GM18907 (cell line): ENCODE measurements around the gene OR51B4.
"Not testable (repeated sequence)": the region's sequence is repeated elsewhere in the genome, so short reads cannot be mapped to it uniquely, and the experiment has no call there.

ENCODE experiments used
- ATAC-seq: cut with Tn5 transposase; IDR thresholded peaks from one replicate; pipeline ENCODE4 v1.9.1; 2021; ENCODE audit warnings: mild to moderate bottlenecking, moderate library complexity; ENCODE audit not compliant: unreplicated experiment

The OR51B4 gene, protein sequence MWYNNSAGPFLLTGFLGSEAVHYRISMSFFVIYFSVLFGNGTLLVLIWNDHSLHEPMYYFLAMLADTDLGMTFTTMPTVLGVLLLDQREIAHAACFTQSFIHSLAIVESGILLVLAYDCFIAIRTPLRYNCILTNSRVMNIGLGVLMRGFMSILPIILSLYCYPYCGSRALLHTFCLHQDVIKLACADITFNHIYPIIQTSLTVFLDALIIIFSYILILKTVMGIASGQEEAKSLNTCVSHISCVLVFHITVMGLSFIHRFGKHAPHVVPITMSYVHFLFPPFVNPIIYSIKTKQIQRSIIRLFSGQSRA

DNA sequence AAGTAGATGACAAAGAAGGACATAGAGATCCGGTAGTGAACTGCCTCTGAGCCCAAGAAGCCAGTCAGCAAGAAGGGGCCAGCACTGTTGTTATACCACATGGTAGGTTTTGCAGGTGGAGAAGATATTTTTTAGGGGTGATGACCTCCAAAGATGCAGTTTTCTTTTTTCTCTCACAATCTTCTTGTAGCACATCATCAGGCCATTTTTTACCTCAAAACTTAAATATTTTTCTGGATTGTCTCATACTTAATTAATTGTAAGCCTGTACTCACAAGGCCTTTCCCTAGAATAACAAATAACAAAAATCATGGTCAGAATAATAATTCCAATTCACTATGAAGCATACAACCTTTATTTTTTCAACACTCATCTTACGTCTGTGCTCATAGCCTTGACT, at the start of gene OR51B4:
Gene OR51B4 (minus strand): TSS at position 101 of the 400 bp plus-strand sequence. CDS start 0 bp downstream, at position 101.
- no peak for ATAC-seq

DNA sequence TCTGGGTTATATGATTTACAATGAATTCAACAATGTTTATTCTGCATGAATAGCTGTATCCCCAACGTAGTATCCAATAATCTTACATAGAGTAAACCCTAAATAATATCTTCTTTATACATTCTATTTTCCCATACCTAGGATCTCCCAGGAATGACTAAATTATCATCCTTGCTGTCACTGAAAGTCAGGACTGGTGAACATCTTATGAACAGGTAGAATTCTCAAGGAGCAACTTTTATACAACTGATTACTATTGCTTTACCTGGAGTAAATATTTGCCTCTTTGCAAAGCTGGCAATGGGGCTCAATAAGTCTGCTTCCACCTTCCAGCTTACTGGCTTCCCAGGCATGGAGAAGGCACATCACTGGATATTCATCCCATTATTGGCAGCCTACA, 49.5 kb upstream of the OR51B4 start, which contains the start of gene OR51B6:
Gene OR51B6 (plus strand): TSS at position 301 of the 400 bp plus-strand sequence. CDS start 0 bp downstream, at position 301.
- ATAC-seq = no peak

DNA sequence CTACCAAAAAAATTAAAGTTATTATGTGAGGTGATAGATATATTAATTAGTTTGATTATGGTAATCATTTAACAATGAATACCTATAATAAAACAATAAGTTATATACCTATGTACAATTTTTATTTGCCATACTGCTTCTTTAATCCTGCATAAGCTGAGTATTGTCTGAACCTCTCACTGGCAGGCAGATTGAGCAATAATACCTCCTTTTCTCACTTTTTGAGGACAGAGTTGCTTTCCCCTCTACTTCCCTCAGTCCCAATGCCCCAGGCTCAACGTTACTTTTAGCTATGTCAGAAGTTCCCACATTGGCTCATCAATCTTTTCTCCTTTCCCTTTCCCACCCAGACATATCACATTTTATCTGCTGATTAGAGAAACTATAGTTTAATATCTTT, 47.8 kb upstream of the OR51B4 start:
- ATAC-seq = no peak

DNA sequence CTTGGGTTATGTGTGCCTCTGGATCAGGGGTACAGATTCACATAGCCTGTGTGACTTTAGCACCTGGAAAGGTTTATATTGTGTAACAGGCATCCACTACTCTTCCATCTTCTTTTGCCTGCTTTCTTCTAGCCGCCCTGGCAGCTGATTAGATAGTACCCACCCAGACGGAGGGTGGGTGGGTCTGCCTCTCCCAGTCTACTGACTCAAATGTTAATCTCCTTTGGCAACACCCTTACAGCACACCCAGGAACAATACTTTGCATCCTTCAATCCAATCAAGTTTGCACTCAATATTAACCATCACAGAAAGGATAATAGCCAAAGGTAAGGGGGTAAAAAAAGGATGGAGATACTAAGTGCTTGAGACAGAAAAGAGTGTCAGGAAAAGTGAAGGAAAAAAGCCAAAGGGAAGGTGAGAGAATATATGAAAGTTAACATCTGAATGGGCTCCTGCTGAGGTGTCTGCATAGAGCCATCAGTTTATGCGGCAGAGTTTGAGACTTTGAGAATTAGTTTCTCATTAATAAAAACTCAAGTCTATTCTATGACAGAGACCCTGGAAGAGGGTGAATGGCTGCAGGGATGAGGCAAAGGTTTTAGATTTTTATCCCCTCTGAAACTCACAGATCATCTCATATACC, 46.9 kb upstream of the OR51B4 start:
- ATAC-seq = no peak

DNA sequence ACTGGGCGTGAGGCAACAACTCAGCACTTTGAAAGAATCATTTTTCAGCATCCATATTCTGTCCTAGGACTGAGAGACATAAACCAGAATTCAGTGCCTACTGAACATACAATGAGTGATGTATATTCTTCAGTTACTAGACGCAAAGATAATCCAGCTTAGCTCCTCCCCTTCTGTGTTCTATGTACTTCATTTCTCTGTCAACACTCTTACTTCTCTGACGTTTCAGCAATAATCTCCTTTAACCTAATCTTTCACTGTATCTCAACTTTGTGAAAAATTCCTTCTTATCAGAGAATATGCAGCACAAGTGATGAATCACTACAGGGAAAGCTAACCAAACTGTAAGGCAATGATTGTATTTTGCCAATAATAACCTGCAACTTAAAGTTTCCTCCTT, 44.1 kb upstream of the OR51B4 start:
- no peak for ATAC-seq

DNA sequence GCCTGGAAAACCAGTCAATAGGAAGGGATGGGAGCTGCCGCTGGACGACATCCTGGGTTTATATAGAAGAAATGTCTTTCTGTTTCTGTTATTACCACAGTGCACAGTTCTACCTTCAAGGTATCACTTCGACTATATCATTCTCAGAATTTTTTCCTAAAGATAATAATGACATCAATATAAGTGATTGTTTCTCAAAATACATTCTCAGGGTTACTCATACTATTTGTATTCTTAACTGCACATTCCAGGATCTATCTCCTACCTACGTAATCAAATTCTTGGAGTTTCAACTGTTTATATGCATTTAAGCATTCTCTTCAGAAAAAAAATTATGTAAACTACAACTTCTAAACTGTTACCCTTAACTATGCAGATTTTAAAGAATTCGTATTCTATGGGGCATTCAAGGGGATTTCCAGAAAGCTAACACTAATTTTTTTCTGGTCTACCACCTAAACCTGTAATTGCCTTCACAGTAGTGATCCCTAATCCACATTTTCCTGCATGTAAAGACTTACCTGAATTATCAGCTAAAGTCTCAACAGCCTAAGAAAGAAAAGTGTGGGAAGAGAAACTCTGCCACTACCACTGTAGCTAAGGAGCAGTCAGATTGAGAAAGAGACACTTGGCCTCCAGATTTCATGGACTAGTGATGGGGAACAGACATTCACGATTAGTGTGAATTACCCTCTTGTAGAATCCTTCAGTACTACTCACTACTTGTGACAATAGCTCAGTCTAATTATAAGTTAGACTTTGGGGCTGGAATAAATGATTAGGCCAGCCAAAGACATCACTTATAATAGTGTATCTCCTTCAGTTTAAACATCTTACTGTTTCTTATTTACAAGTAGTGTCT, 42.0 kb upstream of the OR51B4 start, which contains the start of gene OR51B5:
Gene OR51B5 (minus strand): TSS at position 51 of the 862 bp plus-strand sequence. CDS start 0 bp downstream, at position 51.
- ATAC-seq = no peak

DNA sequence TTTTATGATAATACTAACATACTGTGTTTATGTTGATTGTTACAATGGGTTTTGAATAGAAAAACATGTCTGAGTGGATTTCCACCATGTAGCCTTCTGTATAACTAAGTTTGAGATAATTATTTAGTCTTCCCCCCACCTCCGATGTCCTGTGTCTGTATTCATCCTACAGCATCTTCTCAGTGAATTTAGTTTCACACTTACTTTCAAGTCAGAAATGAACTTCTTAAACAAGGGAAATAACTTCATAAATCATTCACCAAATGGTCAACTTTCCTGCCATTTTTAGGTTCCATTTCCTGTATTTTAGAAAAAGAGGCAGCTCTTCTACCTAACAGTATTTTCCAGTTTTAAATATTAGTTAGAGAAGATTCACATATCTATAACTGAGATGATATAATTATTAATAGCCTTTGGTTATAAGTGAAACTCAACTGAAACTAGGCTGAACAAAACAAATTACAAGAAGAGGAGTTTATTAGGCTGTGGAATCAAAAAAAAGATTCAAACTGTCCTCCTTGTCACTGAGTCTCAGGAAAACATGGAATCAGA, 38.1 kb upstream of the OR51B4 start:
- peak; percentile 84 for ATAC-seq

DNA sequence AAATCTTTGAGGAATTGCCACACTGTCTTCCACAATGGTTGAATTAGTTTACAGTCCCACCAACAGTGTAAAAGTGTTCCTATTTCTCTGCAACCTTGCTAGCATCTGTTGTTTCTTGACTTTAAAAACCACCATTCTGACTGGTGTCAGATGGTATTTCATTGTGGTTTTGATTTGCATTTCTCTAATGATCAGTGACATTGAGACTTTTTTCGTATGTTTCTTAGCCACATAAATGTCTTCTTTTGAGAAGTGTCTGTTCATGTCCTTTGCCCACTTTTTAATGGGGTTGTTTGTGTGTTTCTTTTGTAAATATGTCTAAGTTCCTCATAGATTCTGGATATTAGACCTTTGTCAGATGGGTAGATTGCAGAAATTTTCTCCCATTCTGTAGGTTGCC, 35.5 kb upstream of the OR51B4 start:
- not testable (repeated sequence) for ATAC-seq

DNA sequence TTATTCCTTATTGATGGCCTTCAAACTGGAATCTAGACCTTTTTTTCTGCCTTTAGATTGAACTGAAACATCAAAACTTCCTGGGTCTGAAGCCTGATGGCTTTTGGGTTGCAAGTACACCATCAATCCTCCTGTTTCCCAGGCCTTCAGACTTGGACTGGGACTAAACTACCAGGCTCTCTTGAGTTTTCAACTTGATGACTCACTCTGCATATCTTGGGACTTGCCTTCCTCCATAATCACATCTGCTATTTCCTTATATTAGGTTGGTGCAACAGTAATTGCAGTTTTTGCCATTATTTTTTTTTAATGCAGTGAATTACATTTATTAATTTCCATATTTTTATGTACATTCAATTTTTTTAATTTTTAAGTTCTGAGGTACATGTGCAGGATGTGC, 34.6 kb upstream of the OR51B4 start:
- ATAC-seq = no peak

DNA sequence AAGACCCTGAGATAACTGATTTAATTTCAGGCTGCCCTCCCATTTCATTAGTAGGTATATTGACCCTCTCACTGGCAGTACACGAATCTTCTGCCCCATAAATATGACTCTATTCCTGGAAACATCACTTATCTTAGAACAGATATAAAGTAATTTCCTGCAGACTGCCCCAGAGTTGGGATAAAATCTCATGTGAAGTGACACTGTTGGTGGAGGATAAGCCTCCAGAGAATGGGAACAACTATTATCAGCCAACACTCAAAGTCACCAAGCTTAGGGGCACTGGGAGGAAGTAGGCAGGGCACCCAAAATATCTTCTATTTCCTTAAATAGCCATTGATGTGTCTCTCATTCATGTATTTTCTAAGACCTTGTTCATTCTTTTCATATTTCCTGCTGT, 33.4 kb upstream of the OR51B4 start:
- ATAC-seq = no peak

DNA sequence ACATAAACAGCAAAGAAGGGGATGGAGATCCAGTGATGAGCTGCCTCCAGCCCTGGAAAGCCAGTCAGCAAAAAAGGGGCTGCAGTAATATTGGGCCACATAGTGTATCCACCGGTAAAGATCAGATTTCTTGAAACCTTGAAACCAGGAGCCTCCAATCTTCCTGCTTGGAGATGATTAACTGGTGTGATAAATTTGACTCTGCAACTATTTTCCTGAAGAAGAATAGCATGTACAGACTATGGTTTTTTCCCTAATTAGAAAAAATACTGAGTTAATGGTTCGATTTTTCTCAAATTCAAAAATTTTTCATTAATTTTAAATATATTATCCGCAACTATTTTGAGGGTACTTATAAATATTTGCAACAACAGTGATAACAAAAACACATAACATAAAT, 22.5 kb upstream of the OR51B4 start, which contains the start of gene OR51B2:
Gene OR51B2 (minus strand): TSS at position 101 of the 400 bp plus-strand sequence. CDS start 0 bp downstream, at position 101.
- ATAC-seq = no peak

DNA sequence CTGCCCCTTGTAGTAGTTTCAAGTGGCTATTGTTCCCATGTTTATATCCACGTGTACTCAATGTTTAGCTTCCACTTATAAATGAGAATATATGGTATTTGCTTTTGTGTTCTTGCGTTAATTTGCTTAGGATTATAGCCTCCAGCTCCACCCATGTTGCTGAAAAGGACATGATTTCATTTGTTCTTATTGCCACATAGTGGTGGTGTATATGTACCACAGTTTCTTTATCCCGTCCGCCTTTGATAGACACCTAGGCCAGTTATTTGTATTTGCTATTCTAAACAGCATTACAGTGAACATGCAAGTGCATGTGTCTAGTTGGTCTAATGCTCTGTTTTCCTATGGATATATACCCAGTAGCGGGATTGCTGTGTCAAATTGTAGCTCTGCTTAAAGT, 15.5 kb upstream of the OR51B4 start:
- no peak for ATAC-seq

DNA sequence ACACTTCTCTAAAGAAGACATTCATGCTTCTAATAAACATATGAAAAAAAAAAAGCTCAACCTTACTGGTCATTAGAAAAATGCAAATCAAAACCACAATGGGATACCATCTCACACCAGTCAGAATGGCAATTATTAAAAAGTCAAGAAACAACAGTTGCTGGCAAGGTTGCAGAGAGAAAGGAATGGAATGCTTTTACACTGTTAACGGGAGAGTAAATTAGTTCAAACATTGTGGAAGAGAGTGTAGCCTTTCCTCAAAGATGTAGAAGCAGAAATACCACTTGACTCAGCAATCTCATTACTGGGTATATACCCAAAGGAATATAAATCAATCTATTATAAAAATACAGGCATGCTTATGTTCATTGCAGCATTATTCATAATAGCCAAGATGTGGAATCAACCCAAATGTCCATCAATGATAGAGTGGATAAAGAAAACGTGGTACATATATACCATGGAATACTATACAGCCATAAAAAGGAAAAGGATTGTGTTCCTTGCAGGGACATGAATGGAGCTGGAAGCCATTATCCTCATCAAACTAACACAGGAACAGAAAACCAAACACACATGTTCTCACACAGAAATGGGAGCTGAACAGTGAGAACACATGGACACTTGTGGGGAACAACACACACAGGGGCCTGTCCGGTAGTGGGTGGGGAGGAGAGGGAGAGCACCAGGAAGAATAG, 11.7 kb upstream of the OR51B4 start:
- not testable (repeated sequence) for ATAC-seq

DNA sequence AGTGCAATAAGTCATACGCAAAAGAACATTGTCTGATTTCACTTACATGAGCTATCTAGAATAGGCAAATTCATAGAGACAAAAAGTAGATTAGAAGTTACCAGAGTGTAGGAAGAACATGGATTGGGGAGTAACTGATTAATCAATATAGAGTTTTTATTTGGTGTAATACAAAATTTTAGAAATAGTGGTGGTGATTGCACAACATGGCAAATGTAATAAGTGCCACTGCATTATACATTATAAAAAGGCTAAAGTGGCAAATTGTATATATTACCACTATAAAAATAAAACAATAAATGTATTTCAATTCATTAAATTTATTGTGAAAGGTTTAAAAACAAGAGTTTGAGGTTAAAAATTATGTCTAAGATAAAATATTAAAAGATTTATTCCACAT, 8.7 kb upstream of the OR51B4 start:
- ATAC-seq = no peak

DNA sequence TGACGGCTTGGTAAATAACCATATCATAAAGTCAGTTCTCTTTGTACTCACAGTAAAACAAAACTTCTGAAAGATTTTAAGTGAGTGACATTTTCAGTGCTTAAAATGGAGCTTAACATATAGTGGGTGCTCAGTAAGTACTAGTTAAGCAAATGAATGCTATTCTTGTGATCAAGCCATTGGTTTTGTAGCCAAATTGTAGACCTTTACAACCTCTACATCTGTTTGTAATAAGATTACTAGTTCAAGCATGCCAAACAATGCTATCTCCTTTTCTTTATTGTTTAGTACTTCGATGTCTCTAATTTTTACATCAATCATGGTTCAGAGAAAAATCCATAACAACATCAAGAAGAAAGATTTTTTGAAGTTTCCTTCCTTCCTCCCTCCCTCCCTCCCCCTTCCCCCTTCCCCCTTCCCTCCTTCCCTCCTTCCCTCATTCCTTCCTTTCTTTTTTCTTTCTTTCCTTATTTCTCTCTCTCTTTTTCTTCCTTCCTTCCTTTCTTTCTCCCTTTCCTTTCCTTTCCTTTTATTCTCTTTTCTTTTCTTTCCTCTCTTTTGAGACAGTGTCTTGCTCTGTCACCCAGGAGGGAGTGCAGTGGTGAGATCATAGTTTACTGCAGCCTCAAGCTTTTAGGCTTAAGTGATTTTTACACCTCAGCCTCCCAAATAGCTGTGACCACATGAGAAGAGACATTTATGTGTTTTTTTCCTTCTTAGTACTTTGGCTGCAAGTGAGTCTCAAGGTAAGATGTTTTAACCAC, 5.7 kb upstream of the OR51B4 start:
- no peak for ATAC-seq

DNA sequence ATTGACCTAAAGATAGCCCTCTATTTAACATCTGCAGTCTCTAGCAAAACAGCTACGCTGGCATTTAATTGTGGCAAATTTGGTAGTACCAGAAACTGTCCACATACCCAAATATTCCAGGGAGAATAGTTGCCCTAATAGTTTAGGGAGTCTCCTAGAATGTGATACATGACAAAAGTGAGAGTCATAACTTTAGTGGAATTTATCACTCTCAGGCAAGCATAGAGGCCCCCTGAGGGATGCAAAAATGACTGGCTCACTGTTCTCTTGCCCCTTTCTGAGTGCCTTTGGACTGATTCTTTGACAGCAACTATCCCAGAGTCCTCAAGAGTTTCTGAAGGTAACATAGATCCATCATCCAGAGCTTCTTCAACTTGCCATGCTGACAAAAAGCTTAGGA, 2.3 kb upstream of the OR51B4 start:
- ATAC-seq = no peak

DNA sequence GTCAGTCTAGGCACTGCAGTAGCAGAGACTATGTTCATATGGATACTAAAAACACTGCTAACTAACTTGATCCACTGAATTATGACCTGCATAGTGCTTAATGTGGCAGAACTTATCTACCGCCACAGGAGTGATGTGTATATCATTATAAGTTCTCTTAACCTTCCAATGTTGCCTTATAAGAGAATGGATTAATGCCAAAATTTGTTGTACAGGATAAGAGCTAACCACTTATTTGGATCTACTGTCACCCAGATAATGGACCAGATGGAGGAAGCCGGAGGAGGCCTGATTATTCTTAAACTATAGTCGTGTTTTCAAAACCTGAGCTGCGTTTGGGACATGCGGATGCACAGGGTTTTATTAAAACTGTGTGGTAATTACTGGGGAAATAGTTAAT, 1.9 kb upstream of the OR51B4 start:
- no peak for ATAC-seq

DNA sequence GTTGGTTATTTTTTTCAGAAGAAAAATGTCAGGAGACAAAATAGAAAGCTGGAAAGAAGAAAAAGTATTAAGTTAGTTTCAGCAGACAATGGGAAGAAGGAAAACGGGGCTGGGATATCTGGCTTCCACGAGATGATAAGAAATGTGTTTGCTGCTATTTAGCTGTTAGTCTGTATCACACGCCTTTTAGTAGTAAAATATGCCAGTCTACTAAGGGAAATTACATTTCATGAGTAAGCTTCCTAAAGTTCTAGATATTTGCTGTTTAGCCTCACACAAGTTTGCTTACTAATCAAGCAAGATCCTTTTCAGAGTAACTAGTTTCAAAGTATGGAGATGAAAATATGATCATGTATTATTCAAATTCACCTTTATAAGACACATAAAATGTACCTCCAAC, 1.5 kb downstream of the OR51B4 start:
- no peak for ATAC-seq

DNA sequence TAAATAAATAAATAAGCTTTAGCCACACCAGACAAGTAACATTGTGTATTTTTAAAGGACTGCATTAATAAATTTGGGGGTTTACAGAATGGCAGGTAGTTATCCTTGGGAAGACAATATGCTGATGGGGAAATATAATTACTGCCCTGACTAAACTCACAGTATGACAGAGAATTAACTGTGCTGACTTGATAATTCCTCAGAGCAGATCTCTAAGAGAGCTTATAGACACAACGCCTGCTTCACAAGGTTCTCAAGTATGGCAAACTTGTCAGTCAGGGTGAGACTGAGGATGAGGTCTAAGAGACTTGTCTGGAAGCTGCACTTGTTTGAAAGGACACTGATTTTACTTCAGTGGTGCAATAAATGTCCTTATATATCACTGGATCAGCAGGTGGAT, 3.3 kb downstream of the OR51B4 start:
- no peak for ATAC-seq
